Tibial nerve (tissue), 4 donors: ENCODE measurements around the gene DPP10.

Experiments
- CTCF ChIP-seq, 5 experiments: fragments of 200-600 bp in 3 of 5; fragments of 450-650 bp in 2 of 5; sonication (generic) in 3 of 5; IDR thresholded peaks; one replicate each; pipeline ENCODE4 v1.5.1; 2016 to 2019; ENCODE audit warnings: antibody characterized with exemption in 5 of 5, mild to moderate bottlenecking in 3 of 5, moderate library complexity in 2 of 5
- EP300 ChIP-seq, 2 donors: sonication (generic); formaldehyde crosslinking; IDR thresholded peaks; one replicate each; pipeline ENCODE4 v1.6.1; 2017; ENCODE audit warnings: antibody characterized with exemption in 2 of 2, mild to moderate bottlenecking in 1 of 2
- POLR2A ChIP-seq, 2 donors: fragments of 450-650 bp; IDR thresholded peaks; one replicate each; pipeline ENCODE4 v1.6.1; 2017; ENCODE audit warnings: antibody characterized with exemption in 2 of 2, mild to moderate bottlenecking in 2 of 2, moderate library complexity in 2 of 2

GRCh38 chr2:114784046-114784445 is 341.6 kb downstream of the DPP10 start:
- TF ChIP-seq CTCF (IDR thresholded peaks at IDR 0.05) (no peak), POLR2A (IDR thresholded peaks at IDR 0.05) (no peak), EP300 (IDR thresholded peaks at IDR 0.05) (no peak)
